GM13977 (cell line): ENCODE results near the gene RNF144B.

Experiments
- DNase-seq: peaks from one replicate; pipeline ENCODE4 v3.0.0; 2012; ENCODE audit warnings: low spot score
- in situ Hi-C: fragments of 300-500 bp; cut with MboI; formaldehyde crosslinking; loops from one replicate; pipeline ENCODE4 v1.12.0; 2022; ENCODE audit warnings: low sequenced_read_pairs, low pct_unique_long_range_greater_than_20kb, mixed read lengths, inconsistent platforms; ENCODE audit not compliant: unreplicated experiment
- TF ChIP-seq, protein P1 (sequence below): IDR thresholded peaks from 2 replicates; pipeline ENCODE4 v1.5.1; 2012; ENCODE audit warnings: mild to moderate bottlenecking, control low read depth; ENCODE audit not compliant: insufficient read depth; ENCODE audit errors: extremely low read depth, missing control alignments

The RNF144B gene

GRCh38 chr6:18386298-18386976 is 713 bp upstream of the RNF144B start:
- no peak for DNase-seq
- in situ Hi-C loops: no loop called here
- TF ChIP-seq, protein P1, sequence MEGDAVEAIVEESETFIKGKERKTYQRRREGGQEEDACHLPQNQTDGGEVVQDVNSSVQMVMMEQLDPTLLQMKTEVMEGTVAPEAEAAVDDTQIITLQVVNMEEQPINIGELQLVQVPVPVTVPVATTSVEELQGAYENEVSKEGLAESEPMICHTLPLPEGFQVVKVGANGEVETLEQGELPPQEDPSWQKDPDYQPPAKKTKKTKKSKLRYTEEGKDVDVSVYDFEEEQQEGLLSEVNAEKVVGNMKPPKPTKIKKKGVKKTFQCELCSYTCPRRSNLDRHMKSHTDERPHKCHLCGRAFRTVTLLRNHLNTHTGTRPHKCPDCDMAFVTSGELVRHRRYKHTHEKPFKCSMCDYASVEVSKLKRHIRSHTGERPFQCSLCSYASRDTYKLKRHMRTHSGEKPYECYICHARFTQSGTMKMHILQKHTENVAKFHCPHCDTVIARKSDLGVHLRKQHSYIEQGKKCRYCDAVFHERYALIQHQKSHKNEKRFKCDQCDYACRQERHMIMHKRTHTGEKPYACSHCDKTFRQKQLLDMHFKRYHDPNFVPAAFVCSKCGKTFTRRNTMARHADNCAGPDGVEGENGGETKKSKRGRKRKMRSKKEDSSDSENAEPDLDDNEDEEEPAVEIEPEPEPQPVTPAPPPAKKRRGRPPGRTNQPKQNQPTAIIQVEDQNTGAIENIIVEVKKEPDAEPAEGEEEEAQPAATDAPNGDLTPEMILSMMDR: no peak

GRCh38 chr6:18388271-18388670 is 1.1 kb downstream of the RNF144B start:
- in situ Hi-C loops: no loop called here
- no peak for DNase-seq
- TF ChIP-seq, protein P1: no peak

DNA sequence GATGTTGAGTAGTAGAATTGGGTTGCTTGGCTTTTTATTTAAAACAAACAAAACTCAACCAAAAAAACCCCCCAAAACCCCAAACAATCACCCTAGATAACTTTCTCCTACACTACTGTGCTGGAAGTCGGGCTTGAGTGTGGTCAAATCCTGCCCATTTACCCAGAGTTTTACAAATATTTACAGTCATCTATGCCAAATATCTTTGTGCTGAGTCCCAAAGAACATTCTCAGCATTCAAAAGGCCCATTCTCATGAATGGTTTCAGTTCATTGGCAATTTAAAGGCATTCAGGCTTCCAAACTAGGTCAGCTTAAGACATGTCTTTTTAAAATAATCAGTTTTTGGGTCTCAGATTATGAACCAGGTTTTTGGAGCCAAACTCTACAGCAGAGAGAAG is 1.8 kb downstream of the RNF144B start:
- no peak for DNase-seq
- in situ Hi-C loops: no loop called here
- TF ChIP-seq, protein P1: no peak

DNA sequence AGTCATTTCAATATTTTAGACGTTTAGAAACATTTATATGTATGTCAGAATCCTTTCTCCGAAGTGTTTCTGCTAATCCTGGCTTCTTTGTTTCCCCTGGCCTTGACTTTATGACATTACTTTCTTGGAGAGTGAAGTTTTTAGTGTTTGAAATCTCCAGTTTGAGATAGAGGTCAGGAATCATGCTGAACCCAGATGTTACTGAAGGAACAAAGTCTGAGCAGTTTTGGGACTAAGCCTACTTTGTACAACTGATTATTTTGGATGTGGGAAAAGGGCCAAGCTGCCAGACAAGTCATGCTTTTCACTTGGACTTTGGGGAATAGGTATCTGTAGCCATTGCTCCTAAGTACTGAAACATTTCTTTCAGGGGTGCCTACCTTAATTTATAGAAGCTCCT is 2.3 kb downstream of the RNF144B start:
- TF ChIP-seq, protein P1: no peak
- in situ Hi-C loops: no loop called here
- no peak for DNase-seq

- TF ChIP-seq, protein P1: no peak
- no peak for DNase-seq
- in situ Hi-C loops: no loop called here
These were observed 3.3 kb downstream of the RNF144B start for GRCh38 chr6:18390476-18390875.

- in situ Hi-C loops: no loop called here
- TF ChIP-seq, protein P1: no peak
- no peak for DNase-seq
These were observed 3.9 kb downstream of the RNF144B start for GRCh38 chr6:18391023-18391422.
